HG02610 (cell line): Measurements from ENCODE around the gene LSM4.

ENCODE experiments used
- ATAC-seq: cut with Tn5 transposase; IDR thresholded peaks from one replicate; pipeline ENCODE4 v1.9.1; 2021; ENCODE audit warnings: mild to moderate bottlenecking, moderate library complexity; ENCODE audit not compliant: unreplicated experiment

Gene LSM4

DNA sequence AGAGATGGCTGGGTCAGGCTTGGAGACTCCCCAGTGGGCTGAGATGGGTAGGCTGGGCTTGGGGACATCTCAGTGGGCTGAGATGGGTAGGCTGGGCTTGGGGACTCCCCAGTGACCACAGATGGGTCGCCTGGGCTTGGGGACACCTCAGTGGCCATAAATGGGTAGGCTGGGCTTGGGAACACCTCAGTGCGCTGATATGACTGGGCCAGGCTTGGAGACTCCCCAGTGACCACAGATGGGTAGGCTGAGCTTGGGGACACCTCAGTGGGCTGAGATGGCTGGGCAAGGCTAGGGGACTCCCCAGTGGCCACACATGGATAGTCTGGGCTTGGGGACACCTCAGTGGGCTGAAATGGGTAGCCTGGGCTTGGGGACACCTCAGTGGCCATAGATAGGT is 61.4 kb downstream of the LSM4 start:
- no peak for ATAC-seq

DNA sequence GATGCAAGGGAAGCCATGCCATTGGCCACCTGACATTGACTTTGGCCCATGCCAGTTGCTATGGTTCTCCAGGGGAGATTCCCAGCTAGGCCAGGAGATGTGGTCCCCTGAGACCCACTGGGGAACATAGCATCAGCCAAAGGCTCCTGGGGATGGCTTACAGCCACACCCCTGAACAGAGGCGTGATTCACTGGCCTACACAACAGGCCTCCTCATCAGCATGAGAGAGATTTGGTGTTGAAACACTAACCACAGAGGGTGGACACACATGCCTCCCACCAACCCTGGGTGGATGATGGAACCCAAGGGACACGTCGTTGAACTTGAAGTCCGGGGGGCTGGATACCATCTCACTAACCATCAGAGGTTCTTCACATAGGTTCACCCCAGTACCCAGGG is 63.0 kb downstream of the LSM4 start:
- no peak for ATAC-seq

- no peak for ATAC-seq
Observed at GRCh38 chr19:18257503-18258470, 65.1 kb downstream of the LSM4 start.
